SH-SY5Y (cell line): ENCODE results near the gene DUOX1.

Experiments
- GATA2 ChIP-seq: IDR thresholded peaks from 2 replicates; pipeline ENCODE4 v1.6.1; 2011; ENCODE audit warnings: mild to moderate bottlenecking, low read depth, low read length
- GATA3 ChIP-seq: IDR thresholded peaks from 2 replicates; pipeline ENCODE4 v1.6.1; 2011; ENCODE audit warnings: low read depth, mild to moderate bottlenecking, low read length, moderate library complexity

- no peak for TF ChIP-seq GATA2
- no peak for TF ChIP-seq GATA3
Observed at GRCh38 chr15:45129651-45130129, at the start of gene DUOX1, which contains the start of gene DUOXA1.
